ENCODE data around the gene TTC9B. TPM values are rescaled to one million over a fixed set of nuclear protein-coding genes. Genes with fewer than 3 reads are reported as not detected.

The TTC9B gene
- total and polyA plus RNA-seq, 2 donors, result 0.13 to 0.21 TPM

- 95% methylated on average over 16 of the region's 16 CpGs for WGBS
- Histone ChIP-seq H3K27ac (ENCODE audit: low read depth) (no peak overlapping the region), H3K4me3 (ENCODE audit: low read depth, low read length) (no peak overlapping the region), H3K36me3 (ENCODE audit: insufficient read depth) (no peaks in the 10 kb centered on the region), H3K4me1 (ENCODE audit: insufficient read depth) (no peaks in the 10 kb centered on the region)
- no peak for DNase-seq (ENCODE audit: extremely low spot score)
Observed at GRCh38 chr19:40204381-40204780, 13.8 kb downstream of the TTC9B start.

GRCh38 chr19:40200341-40201099 is 17.7 kb downstream of the TTC9B start:
- Histone ChIP-seq H3K4me3 (ENCODE audit: low read depth, low read length) (no peak overlapping the region), H3K4me1 (ENCODE audit: insufficient read depth) (no peaks in the 10 kb centered on the region), H3K27ac (ENCODE audit: low read depth) (no peak overlapping the region), H3K36me3 (ENCODE audit: insufficient read depth) (no peaks in the 10 kb centered on the region)
- DNase-seq (ENCODE audit: extremely low spot score), result no peak
- 75% methylated on average over 9 of the region's 9 CpGs for WGBS

GRCh38 chr19:40198272-40198990 is 19.8 kb downstream of the TTC9B start:
- H3K4me3 ChIP-seq (ENCODE audit: low read depth, low read length), result no peak overlapping the region
- no peak for DNase-seq (ENCODE audit: extremely low spot score)
- 97% methylated on average over 29 of the region's 29 CpGs for WGBS
- no peaks in the 10 kb centered on the region for H3K36me3 ChIP-seq (ENCODE audit: insufficient read depth)
- H3K4me1 ChIP-seq (ENCODE audit: insufficient read depth), result no peaks in the 10 kb centered on the region
- H3K27ac ChIP-seq (ENCODE audit: low read depth), result no peak overlapping the region

DNA sequence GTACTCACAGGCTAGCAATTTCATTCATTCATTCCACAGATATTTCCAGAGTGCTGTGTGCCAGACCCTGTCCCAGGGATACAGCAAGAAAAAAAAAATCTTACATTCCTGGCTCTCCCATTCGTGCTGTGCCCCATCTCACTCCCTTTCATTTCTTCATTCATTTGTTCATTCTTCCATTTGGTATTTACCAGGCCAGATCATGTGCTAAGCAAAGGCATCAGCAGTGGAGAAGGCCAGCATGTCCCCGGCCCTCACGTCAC is 24.7 kb downstream of the TTC9B start:
- 73% methylated on average over 3 of the region's 3 CpGs for WGBS

GRCh38 chr19:40192758-40193586 is 25.2 kb downstream of the TTC9B start:
- Histone ChIP-seq H3K4me1 (ENCODE audit: insufficient read depth) (no peaks in the 10 kb centered on the region), H3K27ac (ENCODE audit: low read depth) (no peak overlapping the region), H3K36me3 (ENCODE audit: insufficient read depth) (no peaks in the 10 kb centered on the region), H3K4me3 (ENCODE audit: low read depth, low read length) (no peak overlapping the region)
- 72% methylated on average over 5 of the region's 5 CpGs for WGBS
- DNase-seq (ENCODE audit: extremely low spot score), result no peak

More for the DNA sequence above, 24.7 kb downstream of the TTC9B start:
- Histone ChIP-seq H3K36me3 (ENCODE audit: insufficient read depth) (no peaks in the 10 kb centered on the region), H3K4me1 (ENCODE audit: insufficient read depth) (no peaks in the 10 kb centered on the region), H3K27ac (ENCODE audit: low read depth) (no peak overlapping the region), H3K4me3 (ENCODE audit: low read depth, low read length) (no peak overlapping the region)
- DNase-seq (ENCODE audit: extremely low spot score), result no peak

DNA sequence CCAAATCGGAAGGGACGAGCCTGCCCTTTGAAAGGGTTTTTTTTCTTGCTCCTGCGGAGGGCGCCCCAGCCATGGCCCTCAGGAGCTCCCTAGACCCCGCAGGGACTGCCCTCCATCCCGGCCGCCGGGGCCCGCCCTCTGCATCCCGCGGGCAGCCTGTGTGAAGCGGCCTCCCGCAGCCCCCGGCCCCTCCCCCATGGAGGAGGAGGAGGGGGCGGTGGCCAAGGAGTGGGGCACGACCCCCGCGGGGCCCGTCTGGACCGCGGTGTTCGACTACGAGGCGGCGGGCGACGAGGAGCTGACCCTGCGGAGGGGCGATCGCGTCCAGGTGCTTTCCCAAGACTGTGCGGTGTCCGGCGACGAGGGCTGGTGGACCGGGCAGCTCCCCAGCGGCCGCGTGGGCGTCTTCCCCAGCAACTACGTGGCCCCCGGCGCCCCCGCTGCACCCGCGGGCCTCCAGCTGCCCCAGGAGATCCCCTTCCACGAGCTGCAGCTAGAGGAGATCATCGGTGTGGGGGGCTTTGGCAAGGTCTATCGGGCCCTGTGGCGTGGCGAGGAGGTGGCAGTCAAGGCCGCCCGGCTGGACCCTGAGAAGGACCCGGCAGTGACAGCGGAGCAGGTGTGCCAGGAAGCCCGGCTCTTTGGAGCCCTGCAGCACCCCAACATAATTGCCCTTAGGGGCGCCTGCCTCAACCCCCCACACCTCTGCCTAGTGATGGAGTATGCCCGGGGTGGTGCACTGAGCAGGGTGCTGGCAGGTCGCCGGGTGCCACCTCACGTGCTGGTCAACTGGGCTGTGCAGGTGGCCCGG is 26.1 kb downstream of the TTC9B start:
- no peak overlapping the region for H3K27ac ChIP-seq (ENCODE audit: low read depth)
- DNase-seq (ENCODE audit: extremely low spot score), result no peak

DNA sequence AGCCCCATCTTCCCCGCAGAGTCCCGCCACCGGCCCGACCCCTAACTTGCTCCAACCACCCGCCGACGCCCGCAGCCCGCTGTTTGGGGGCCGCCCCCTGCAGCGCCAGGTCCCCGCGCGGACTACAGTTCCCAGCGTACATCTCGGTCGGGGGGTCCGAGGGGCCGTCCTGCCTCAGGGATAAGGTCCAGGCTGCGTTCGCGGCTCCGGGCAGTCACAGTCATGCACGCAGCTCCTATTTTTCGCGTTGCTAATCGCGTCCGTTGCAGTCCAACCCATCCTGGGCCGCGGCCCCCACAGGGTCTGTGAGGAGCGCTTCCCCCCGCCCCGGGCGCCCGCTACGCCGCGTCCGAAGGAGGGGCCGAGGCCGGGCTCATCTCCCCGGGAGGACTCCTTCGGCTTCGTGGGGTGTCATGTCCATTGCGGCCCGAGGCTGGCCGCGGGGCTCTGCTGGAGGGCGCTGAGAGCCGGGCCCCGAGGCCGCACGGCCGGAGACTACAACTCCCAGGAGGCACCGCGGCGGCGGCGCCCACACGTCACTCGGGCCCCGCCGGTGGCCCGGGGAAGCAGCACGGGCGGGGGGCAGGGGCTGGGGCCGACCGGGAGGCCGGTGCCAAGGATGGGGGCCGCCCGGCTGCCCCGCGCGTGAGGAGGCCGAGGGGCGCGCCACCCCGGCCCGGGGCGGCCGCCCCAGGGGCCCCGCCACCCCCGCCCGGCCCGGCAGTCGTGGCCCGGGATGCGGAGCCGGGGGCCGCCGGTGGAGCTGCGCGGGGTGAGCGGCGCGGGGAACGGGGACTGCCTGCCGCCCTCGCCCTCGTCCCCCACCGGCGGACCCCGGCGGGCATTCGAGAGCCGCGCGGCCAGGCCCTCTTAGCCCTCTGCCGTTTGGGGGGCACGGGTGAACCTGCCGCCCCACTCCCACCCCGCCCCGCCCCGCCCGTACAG is 27.0 kb downstream of the TTC9B start, which contains the start of gene MAP3K10:
Gene MAP3K10, plus strand, starts transcription at position 536 of the 945 bp plus-strand sequence. CDS start 606 bp downstream, outside the sequence.
- no peaks in the 10 kb centered on the region for H3K36me3 ChIP-seq (ENCODE audit: insufficient read depth)
- no peak for DNase-seq (ENCODE audit: extremely low spot score)
- no peaks in the 10 kb centered on the region for H3K4me1 ChIP-seq (ENCODE audit: insufficient read depth)
- WGBS, result under 1% methylated on average over 116 of the region's 116 CpGs
- H3K27ac ChIP-seq (ENCODE audit: low read depth), result peak within 1 kb of the TSS; percentile 92
- peak within 1 kb of the TSS; percentile 99 for H3K4me3 ChIP-seq (ENCODE audit: low read depth, low read length)

More for the DNA sequence above, 26.1 kb downstream of the TTC9B start:
- 15% methylated on average over 62 of the region's 62 CpGs for WGBS
- no peaks in the 10 kb centered on the region for H3K4me1 ChIP-seq (ENCODE audit: insufficient read depth)
- peak overlapping the region; percentile 99 for H3K4me3 ChIP-seq (ENCODE audit: low read depth, low read length)
- H3K36me3 ChIP-seq (ENCODE audit: insufficient read depth), result no peaks in the 10 kb centered on the region

- no peak for DNase-seq (ENCODE audit: extremely low spot score)
- WGBS, result 91% methylated on average over 1 of the region's 1 CpG
- H3K27ac ChIP-seq (ENCODE audit: low read depth), result no peak overlapping the region
- H3K36me3 ChIP-seq (ENCODE audit: insufficient read depth), result no peaks in the 10 kb centered on the region
- no peaks in the 10 kb centered on the region for H3K4me1 ChIP-seq (ENCODE audit: insufficient read depth)
- no peak overlapping the region for H3K4me3 ChIP-seq (ENCODE audit: low read depth, low read length)
Observed at GRCh38 chr19:40184273-40184672, 33.9 kb downstream of the TTC9B start.

GRCh38 chr19:40178756-40179155 is 39.4 kb downstream of the TTC9B start:
- Histone ChIP-seq H3K36me3 (ENCODE audit: insufficient read depth) (no peaks in the 10 kb centered on the region), H3K27ac (ENCODE audit: low read depth) (no peak overlapping the region), H3K4me3 (ENCODE audit: low read depth, low read length) (no peak overlapping the region), H3K4me1 (ENCODE audit: insufficient read depth) (no peaks in the 10 kb centered on the region)
- no peak for DNase-seq (ENCODE audit: extremely low spot score)
- 81% methylated on average over 4 of the region's 4 CpGs for WGBS

- WGBS, result 76% methylated on average over 5 of the region's 5 CpGs
- no peaks in the 10 kb centered on the region for H3K4me1 ChIP-seq (ENCODE audit: insufficient read depth)
- H3K27ac ChIP-seq (ENCODE audit: low read depth), result no peak overlapping the region
- no peaks in the 10 kb centered on the region for H3K36me3 ChIP-seq (ENCODE audit: insufficient read depth)
- DNase-seq (ENCODE audit: extremely low spot score), result no peak
- no peak overlapping the region for H3K4me3 ChIP-seq (ENCODE audit: low read depth, low read length)
Observed at GRCh38 chr19:40177286-40178070, 40.7 kb downstream of the TTC9B start.

DNA sequence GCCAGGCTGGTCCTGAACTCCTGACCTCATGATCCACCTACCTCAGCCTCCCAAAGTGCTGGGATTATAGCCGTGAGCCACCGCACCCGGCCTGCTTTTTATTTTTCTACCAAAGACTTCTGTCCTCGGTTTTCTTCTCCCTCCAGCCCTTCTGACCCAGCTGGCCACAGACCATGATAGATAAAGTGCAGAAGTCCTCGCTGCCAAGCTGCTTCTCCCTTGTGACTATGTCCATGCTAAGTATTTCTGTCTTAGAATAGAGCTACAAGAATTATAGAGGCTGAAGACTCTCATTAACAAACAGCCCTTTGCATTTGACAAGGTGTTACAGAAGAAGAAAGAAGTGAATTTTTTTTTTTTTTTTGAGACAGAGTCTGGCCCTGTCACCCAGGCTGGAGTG is 42.4 kb downstream of the TTC9B start:
- Histone ChIP-seq H3K36me3 (ENCODE audit: insufficient read depth) (no peaks in the 10 kb centered on the region), H3K27ac (ENCODE audit: low read depth) (no peak overlapping the region), H3K4me1 (ENCODE audit: insufficient read depth) (no peaks in the 10 kb centered on the region), H3K4me3 (ENCODE audit: low read depth, low read length) (no peak overlapping the region)
- 66% methylated on average over 5 of the region's 5 CpGs for WGBS
- no peak for DNase-seq (ENCODE audit: extremely low spot score)

DNA sequence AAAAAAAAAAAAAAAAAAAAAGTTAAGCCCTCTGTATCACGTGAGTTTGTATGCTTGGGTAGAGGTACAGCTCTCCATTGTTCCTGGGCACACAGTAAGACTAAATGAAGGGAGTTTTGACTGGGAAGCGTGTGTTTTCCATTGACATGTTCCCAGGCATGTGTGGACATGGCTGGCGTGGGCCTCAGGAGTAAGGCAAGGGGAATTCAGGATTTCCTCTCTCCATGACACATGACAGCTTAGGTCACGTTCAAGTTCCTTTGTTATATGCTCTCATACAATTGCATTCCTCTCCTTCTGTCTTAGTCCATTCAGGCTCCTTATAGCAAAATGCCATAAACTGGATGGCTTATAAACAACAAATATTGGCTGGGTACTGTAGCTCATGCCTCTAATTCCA is 44.1 kb downstream of the TTC9B start:
- H3K4me3 ChIP-seq (ENCODE audit: low read depth, low read length), result no peak overlapping the region
- H3K27ac ChIP-seq (ENCODE audit: low read depth), result no peak overlapping the region
- no peaks in the 10 kb centered on the region for H3K36me3 ChIP-seq (ENCODE audit: insufficient read depth)
- no peaks in the 10 kb centered on the region for H3K4me1 ChIP-seq (ENCODE audit: insufficient read depth)
- 68% methylated on average over 4 of the region's 4 CpGs for WGBS
- no peak for DNase-seq (ENCODE audit: extremely low spot score)
